Hepatocyte (in vitro differentiated cells): Measurements from ENCODE around the gene ANKS6.

ENCODE experiments used
- CTCF ChIP-seq: fragments of 200-600 bp; sonication (generic); IDR thresholded peaks from 2 replicates; pipeline ENCODE4 v1.5.1; 2016; ENCODE audit warnings: antibody characterized with exemption, mild to moderate bottlenecking; ENCODE audit not compliant: poor library complexity
- EZH2 ChIP-seq: fragments of 200-600 bp; sonication (generic); IDR thresholded peaks from 2 replicates; pipeline ENCODE4 v1.6.1; 2016; ENCODE audit warnings: antibody characterized with exemption, mild to moderate bottlenecking, borderline replicate concordance

DNA sequence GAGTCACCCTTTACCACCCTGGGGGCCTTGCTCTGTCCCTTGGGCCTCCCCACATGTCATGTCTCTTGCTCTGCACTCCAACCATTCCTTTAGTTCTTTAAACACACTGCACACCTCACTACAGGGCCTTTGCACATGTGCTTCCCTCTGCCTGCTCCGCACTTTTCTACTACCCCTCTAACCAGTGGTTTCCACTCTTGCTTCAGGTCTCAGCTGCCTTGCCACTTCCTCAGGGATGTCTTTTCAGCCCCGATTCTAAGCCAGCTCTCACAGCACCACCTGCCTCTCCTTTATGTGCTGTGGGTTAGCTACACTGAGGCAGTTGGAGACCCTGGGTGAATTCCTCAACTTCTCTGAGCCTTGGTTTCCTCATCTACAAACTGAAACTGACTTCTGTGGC lies 53.0 kb downstream of the ANKS6 start:
- no peak for TF ChIP-seq EZH2
- no peak for TF ChIP-seq CTCF
